ENCODE data around the gene GPC3. TPM values are rescaled to one million over a fixed set of nuclear protein-coding genes. Genes with fewer than 3 reads are reported as not detected.

GPC3 gene
- total RNA-seq, 4 donors from 2014 or later = 1.4 to 5.8 (median 2.7) TPM

GRCh38 chrX:133929836-133930464, 55.4 kb downstream of the GPC3 start:
- Histone ChIP-seq H3K36me3 (no peaks in the 10 kb centered on the region), H3K9me3 (no peaks in the 10 kb centered on the region), H3K27ac (no peak overlapping the region), H3K27me3 (peaks cover 0 to 2% (median 0%) of the 10 kb centered on the region in 3 donors), H3K4me3 (no peak overlapping the region), H3K4me1 (no peaks in the 10 kb centered on the region)
- intact Hi-C loops (cut with DNase I; ENCODE audit: low total_unique reads) = no loop called here
- ATAC-seq (no peak), DNase-seq (no peak)
- in situ Hi-C loops (cut with MboI; ENCODE audit: low sequenced_read_pairs in 4 of 4) = no loop called here
- TF ChIP-seq, protein P1, sequence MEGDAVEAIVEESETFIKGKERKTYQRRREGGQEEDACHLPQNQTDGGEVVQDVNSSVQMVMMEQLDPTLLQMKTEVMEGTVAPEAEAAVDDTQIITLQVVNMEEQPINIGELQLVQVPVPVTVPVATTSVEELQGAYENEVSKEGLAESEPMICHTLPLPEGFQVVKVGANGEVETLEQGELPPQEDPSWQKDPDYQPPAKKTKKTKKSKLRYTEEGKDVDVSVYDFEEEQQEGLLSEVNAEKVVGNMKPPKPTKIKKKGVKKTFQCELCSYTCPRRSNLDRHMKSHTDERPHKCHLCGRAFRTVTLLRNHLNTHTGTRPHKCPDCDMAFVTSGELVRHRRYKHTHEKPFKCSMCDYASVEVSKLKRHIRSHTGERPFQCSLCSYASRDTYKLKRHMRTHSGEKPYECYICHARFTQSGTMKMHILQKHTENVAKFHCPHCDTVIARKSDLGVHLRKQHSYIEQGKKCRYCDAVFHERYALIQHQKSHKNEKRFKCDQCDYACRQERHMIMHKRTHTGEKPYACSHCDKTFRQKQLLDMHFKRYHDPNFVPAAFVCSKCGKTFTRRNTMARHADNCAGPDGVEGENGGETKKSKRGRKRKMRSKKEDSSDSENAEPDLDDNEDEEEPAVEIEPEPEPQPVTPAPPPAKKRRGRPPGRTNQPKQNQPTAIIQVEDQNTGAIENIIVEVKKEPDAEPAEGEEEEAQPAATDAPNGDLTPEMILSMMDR (IDR thresholded peaks at IDR 0.05 in 4 of 5, conservative IDR thresholded peaks at IDR 0.05 in 1 of 5) = no peak
- TF ChIP-seq POLR2A (IDR thresholded peaks at IDR 0.05) = no peak

DNA sequence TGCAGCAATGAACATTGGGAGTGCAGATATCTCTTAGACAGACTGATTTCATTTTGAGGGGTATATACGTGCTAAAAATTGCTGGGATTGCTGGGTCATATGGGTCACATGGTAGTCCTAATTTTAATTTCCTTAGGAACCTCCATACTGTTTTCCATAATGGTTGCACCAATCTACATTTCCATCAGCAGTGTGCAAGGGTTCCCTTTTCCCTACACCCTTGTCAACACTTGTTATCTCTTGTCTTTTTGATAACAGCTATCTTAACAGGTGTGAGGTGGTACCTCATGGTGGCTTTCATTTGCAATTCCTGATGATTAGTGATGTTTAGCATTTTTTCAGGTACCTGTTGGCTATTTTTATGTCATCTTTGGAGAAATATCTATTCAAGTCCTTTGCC, 57.0 kb downstream of the GPC3 start:
- no peak for DNase-seq
- Histone ChIP-seq H3K27me3 (peaks cover 0 to 2% (median 0%) of the 10 kb centered on the region in 3 donors), H3K9me3 (no peaks in the 10 kb centered on the region), H3K27ac (no peak overlapping the region), H3K4me1 (no peaks in the 10 kb centered on the region), H3K36me3 (no peaks in the 10 kb centered on the region), H3K4me3 (no peak overlapping the region)
- no peak for ATAC-seq
- TF ChIP-seq, protein P1 (IDR thresholded peaks at IDR 0.05 in 4 of 5, conservative IDR thresholded peaks at IDR 0.05 in 1 of 5) = no peak
- no peak for TF ChIP-seq POLR2A (IDR thresholded peaks at IDR 0.05)
- intact Hi-C loops (cut with DNase I; ENCODE audit: low total_unique reads) = no loop called here
- in situ Hi-C loops (cut with MboI; ENCODE audit: low sequenced_read_pairs in 4 of 4) = no loop called here

DNA sequence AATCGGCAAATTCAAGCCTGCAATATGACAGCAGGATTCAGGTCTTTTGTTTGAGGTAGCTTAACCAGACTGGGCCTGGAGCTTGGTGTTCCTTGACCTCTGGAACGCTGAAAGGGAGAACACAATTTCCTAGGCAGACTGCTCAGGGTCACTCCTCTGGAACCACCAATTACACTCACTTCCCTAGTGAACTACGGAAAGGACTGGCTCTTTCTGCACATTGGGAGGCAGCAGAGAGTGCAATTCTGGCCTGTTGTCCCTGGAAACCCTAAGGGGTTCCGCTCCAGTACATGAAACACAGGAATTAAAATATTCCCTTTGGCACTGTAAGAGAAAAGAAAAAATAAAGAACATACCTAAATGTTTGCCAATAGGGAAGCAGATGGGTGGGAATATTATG, 58.6 kb downstream of the GPC3 start:
- no peaks in the 10 kb centered on the region for H3K9me3 ChIP-seq
- H3K27ac ChIP-seq = no peak overlapping the region
- H3K36me3 ChIP-seq = no peaks in the 10 kb centered on the region
- in situ Hi-C loops (cut with MboI; ENCODE audit: low sequenced_read_pairs in 4 of 4) (no loop called here), intact Hi-C loops (cut with DNase I; ENCODE audit: low total_unique reads) (no loop called here)
- H3K4me1 ChIP-seq = no peaks in the 10 kb centered on the region
- ATAC-seq (no peak), DNase-seq (no peak)
- TF ChIP-seq, protein P1 (IDR thresholded peaks at IDR 0.05 in 4 of 5, conservative IDR thresholded peaks at IDR 0.05 in 1 of 5) = no peak
- TF ChIP-seq POLR2A (IDR thresholded peaks at IDR 0.05) = no peak
- no peak overlapping the region for H3K4me3 ChIP-seq
- no peaks in the 10 kb centered on the region for H3K27me3 ChIP-seq

DNA sequence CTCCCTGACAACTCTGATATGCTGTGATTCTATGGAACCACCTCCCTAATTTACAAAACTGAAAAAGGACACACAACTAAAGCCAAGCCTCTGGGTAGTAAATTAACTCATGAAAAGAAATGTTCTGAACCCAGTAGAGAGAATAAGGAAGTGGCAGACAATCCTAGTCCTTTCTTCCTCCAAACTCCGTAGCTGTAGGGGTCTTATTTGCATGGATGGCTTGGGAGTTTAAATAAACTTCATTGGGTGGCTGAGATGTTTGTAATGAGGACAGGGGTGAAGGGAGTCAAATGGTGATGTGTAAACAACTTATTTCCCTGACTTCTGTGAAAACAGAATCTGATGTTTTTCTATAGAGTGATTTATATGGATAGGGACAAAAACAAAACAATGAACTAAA, 59.3 kb downstream of the GPC3 start:
- Histone ChIP-seq H3K4me1 (no peaks in the 10 kb centered on the region), H3K4me3 (no peak overlapping the region), H3K27ac (no peak overlapping the region), H3K9me3 (no peaks in the 10 kb centered on the region), H3K27me3 (no peaks in the 10 kb centered on the region), H3K36me3 (no peaks in the 10 kb centered on the region)
- DNase-seq (no peak), ATAC-seq (no peak)
- in situ Hi-C loops (cut with MboI; ENCODE audit: low sequenced_read_pairs in 4 of 4) = no loop called here
- no peak for TF ChIP-seq POLR2A (IDR thresholded peaks at IDR 0.05)
- TF ChIP-seq, protein P1 (IDR thresholded peaks at IDR 0.05 in 4 of 5, conservative IDR thresholded peaks at IDR 0.05 in 1 of 5) = no peak
- intact Hi-C loops (cut with DNase I; ENCODE audit: low total_unique reads) = no loop called here

DNA sequence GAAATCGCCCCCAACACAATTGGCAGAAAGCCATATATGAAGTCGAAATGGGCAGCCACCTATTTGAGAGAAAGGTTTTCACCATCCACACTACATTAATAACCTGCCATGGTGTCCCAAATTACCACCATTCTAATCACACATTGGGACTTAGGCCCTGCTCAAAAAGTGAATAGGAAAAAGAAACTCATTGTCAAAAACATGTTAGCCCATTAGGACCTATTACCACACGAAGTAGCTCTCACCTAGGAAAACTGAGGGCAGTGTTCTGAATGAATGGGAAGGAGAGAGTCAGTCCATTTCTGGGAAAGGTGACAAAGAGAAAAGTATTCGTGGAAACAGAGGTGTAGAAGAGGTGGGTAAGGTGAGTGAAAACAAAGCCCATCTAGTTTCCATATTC, 60.8 kb downstream of the GPC3 start:
- intact Hi-C loops (cut with DNase I; ENCODE audit: low total_unique reads) (no loop called here), in situ Hi-C loops (cut with MboI; ENCODE audit: low sequenced_read_pairs in 4 of 4) (no loop called here)
- H3K9me3 ChIP-seq = no peaks in the 10 kb centered on the region
- no peaks in the 10 kb centered on the region for H3K36me3 ChIP-seq
- no peak overlapping the region for H3K4me3 ChIP-seq
- DNase-seq (no peak), ATAC-seq (no peak)
- no peak overlapping the region for H3K27ac ChIP-seq
- no peaks in the 10 kb centered on the region for H3K4me1 ChIP-seq
- TF ChIP-seq POLR2A (IDR thresholded peaks at IDR 0.05) = no peak
- TF ChIP-seq, protein P1 (IDR thresholded peaks at IDR 0.05 in 4 of 5, conservative IDR thresholded peaks at IDR 0.05 in 1 of 5) = no peak
- no peaks in the 10 kb centered on the region for H3K27me3 ChIP-seq
